ENCODE measurements around the gene TBX1. TPM values are rescaled to one million over a fixed set of nuclear protein-coding genes. Genes with fewer than 3 reads are reported as not detected.

The TBX1 gene
- total RNA-seq, 1 experiment from 2014 or later = 5.3 TPM

GRCh38 chr22:19721330-19722177 lies 39.0 kb upstream of the TBX1 start:
- no TSS peak for BruUV-seq (replicated peaks)
- H3K4me3 Mint-ChIP-seq (ENCODE audit: unreplicated experiment) = no peak overlapping the region

GRCh38 chr22:19722178-19722981 lies 38.2 kb upstream of the TBX1 start:
- BruUV-seq (replicated peaks) = no TSS peak
- no peak overlapping the region for H3K4me3 ChIP-seq (ENCODE audit: low read depth, low read length)
- TF ChIP-seq CTCF (IDR thresholded peaks at IDR 0.05; ENCODE audit: insufficient read depth in 1 of 2, low read depth in 1 of 2, low read length in 1 of 2, severe bottlenecking in 1 of 2, unreplicated experiment in 1 of 2) = no peak
- DNase-seq = no peak
- no peaks in the 10 kb centered on the region; the same call in 1 of the 2 replicates for H3K27me3 ChIP-seq (replicated peaks; ENCODE audit: control insufficient read depth, insufficient read depth, low read length)
- H3K27me3 Mint-ChIP-seq (ENCODE audit: insufficient read depth, unreplicated experiment) = peaks cover 19% of the 10 kb centered on the region
- intact Hi-C loops (cut with micrococcal nuclease; ENCODE audit: unreplicated experiment) = no loop called here
- no peak overlapping the region for H3K4me3 Mint-ChIP-seq (ENCODE audit: unreplicated experiment)
- H3K9me3 ChIP-seq = no peaks in the 10 kb centered on the region
- no peaks in the 10 kb centered on the region for H3K36me3 ChIP-seq (ENCODE audit: control insufficient read depth, insufficient read depth, low read length)
- H3K4me1 ChIP-seq = peaks cover 4% of the 10 kb centered on the region
- H3K27ac Mint-ChIP-seq (ENCODE audit: unreplicated experiment) = no peak overlapping the region
- POLR2A ChIA-PET = no interaction called here
- no peaks in the 10 kb centered on the region for H3K36me3 Mint-ChIP-seq (ENCODE audit: insufficient read depth, unreplicated experiment)
- CTCF ChIA-PET = no interaction called here
- no peaks in the 10 kb centered on the region for H3K9me3 Mint-ChIP-seq (ENCODE audit: unreplicated experiment)
- H3K4me1 Mint-ChIP-seq (ENCODE audit: low read depth, unreplicated experiment) = no peaks in the 10 kb centered on the region

More at GRCh38 chr22:19721330-19722177, 39.0 kb upstream of the TBX1 start:
- no peaks in the 10 kb centered on the region for H3K9me3 Mint-ChIP-seq (ENCODE audit: unreplicated experiment)
- Histone ChIP-seq H3K4me3 (ENCODE audit: low read depth, low read length) (no peak overlapping the region), H3K36me3 (ENCODE audit: control insufficient read depth, insufficient read depth, low read length) (no peaks in the 10 kb centered on the region), H3K9me3 (no peaks in the 10 kb centered on the region), H3K27me3 (replicated peaks; ENCODE audit: control insufficient read depth, insufficient read depth, low read length) (no peaks in the 10 kb centered on the region; the same call in 1 of the 2 replicates), H3K4me1 (peaks cover 4% of the 10 kb centered on the region)
- H3K27ac Mint-ChIP-seq (ENCODE audit: unreplicated experiment) = no peak overlapping the region
- intact Hi-C loops (cut with micrococcal nuclease; ENCODE audit: unreplicated experiment) = no loop called here
- H3K36me3 Mint-ChIP-seq (ENCODE audit: insufficient read depth, unreplicated experiment) = no peaks in the 10 kb centered on the region
- peaks cover 12% of the 10 kb centered on the region for H3K27me3 Mint-ChIP-seq (ENCODE audit: insufficient read depth, unreplicated experiment)
- DNase-seq = no peak
- POLR2A ChIA-PET = no interaction called here
- no peaks in the 10 kb centered on the region for H3K4me1 Mint-ChIP-seq (ENCODE audit: low read depth, unreplicated experiment)
- no peak for TF ChIP-seq CTCF (IDR thresholded peaks at IDR 0.05; ENCODE audit: insufficient read depth in 1 of 2, low read depth in 1 of 2, low read length in 1 of 2, severe bottlenecking in 1 of 2, unreplicated experiment in 1 of 2)
- CTCF ChIA-PET = no interaction called here

GRCh38 chr22:19722982-19723231 lies 37.7 kb upstream of the TBX1 start:
- Histone ChIP-seq H3K36me3 (ENCODE audit: control insufficient read depth, insufficient read depth, low read length) (no peaks in the 10 kb centered on the region), H3K4me3 (ENCODE audit: low read depth, low read length) (no peak overlapping the region), H3K27me3 (replicated peaks; ENCODE audit: control insufficient read depth, insufficient read depth, low read length) (no peaks in the 10 kb centered on the region; the same call in 1 of the 2 replicates), H3K4me1 (no peaks in the 10 kb centered on the region; the same call in 1 of the 2 replicates), H3K9me3 (no peaks in the 10 kb centered on the region)
- no peak for TF ChIP-seq CTCF (IDR thresholded peaks at IDR 0.05; ENCODE audit: insufficient read depth in 1 of 2, low read depth in 1 of 2, low read length in 1 of 2, severe bottlenecking in 1 of 2, unreplicated experiment in 1 of 2)
- H3K4me1 Mint-ChIP-seq (ENCODE audit: low read depth, unreplicated experiment) = no peaks in the 10 kb centered on the region
- ChIA-PET POLR2A (no interaction called here), CTCF (no interaction called here)
- H3K9me3 Mint-ChIP-seq (ENCODE audit: unreplicated experiment) = no peaks in the 10 kb centered on the region
- H3K27ac Mint-ChIP-seq (ENCODE audit: unreplicated experiment) = no peak overlapping the region
- no peak for DNase-seq
- H3K4me3 Mint-ChIP-seq (ENCODE audit: unreplicated experiment) = peak overlapping the region; percentile 65
- H3K27me3 Mint-ChIP-seq (ENCODE audit: insufficient read depth, unreplicated experiment) = peaks cover 23% of the 10 kb centered on the region
- intact Hi-C loops (cut with micrococcal nuclease; ENCODE audit: unreplicated experiment) = no loop called here
- H3K36me3 Mint-ChIP-seq (ENCODE audit: insufficient read depth, unreplicated experiment) = peaks cover 4% of the 10 kb centered on the region
- BruUV-seq (replicated peaks) = no TSS peak

All from Caco-2 (cell line).